Measurements from ENCODE around the gene TKTL1. TPM values are rescaled to one million over a fixed set of nuclear protein-coding genes. Genes with fewer than 3 reads are reported as not detected.
"Not testable (repeated sequence)": the region's sequence is repeated elsewhere in the genome, so short reads cannot be mapped to it uniquely, and the experiment has no call there.

The TKTL1 gene
- under 1 TPM in 2 of 4 donors, not detected in 2; 0.12 to 0.18 TPM for polyA plus RNA-seq
- long read RNA-seq, donor 1, result 0 reads
- long read RNA-seq, donor 2, result 0 reads
- long read RNA-seq, donor 3, result 0 reads
- long read RNA-seq, donor 4, result 0 reads
- long read RNA-seq, donor 5, result 0 reads
- long read RNA-seq, donor 6, result 0 reads
- long read RNA-seq, donor 7, partial matches to known transcripts, result 13 of 22 reads
- long read RNA-seq, donor 7, other reads (novel, unspliced or antisense), result 7 of 22 reads
- long read RNA-seq, donor 8, result 0 reads
- long read RNA-seq, donor 9, result 0 reads
- long read RNA-seq, donor 10, result 0 reads

GRCh38 chrX:154295664-154296310, at the start of gene TKTL1:
Gene TKTL1 (plus strand): TSS chrX:154295795. CDS start chrX:154295860, 65 bp downstream.
- Histone ChIP-seq H3K4me1 (ENCODE audit: control insufficient read depth in 3 of 3, insufficient read depth in 2 of 3, low read depth in 1 of 3, low read length in 2 of 3) (no peaks in the 10 kb centered on the region), H3K9me3 (ENCODE audit: control insufficient read depth in 2 of 2, insufficient read depth in 1 of 2, low read depth in 1 of 2, low read length in 1 of 2) (no peaks in the 10 kb centered on the region), H3K36me3 (ENCODE audit: control insufficient read depth in 3 of 3, insufficient read depth in 2 of 3, low read depth in 1 of 3, low read length in 3 of 3) (no peaks in the 10 kb centered on the region), H3K27me3 (ENCODE audit: control insufficient read depth in 3 of 3, insufficient read depth in 3 of 3, low read length in 3 of 3) (no peaks in the 10 kb centered on the region), H3K27ac (ENCODE audit: low read depth in 1 of 3, low read length in 2 of 3) (no peak within 1 kb of the TSS), H3K4me3 (ENCODE audit: low read depth in 1 of 3, low read length in 3 of 3) (no peak within 1 kb of the TSS)
- FAIRE-seq, result no peak
- DNase-seq, result no peak
- WGBS, 3 donors, result 95 to 97% (median 96%) methylated on average over 35 to 37 of the region's 37 CpGs

- not testable (repeated sequence) for H3K4me1 ChIP-seq (ENCODE audit: control insufficient read depth in 3 of 3, insufficient read depth in 2 of 3, low read depth in 1 of 3, low read length in 2 of 3); H3K27me3 ChIP-seq (ENCODE audit: control insufficient read depth in 3 of 3, insufficient read depth in 3 of 3, low read length in 3 of 3); H3K27ac ChIP-seq (ENCODE audit: low read depth in 1 of 3, low read length in 2 of 3); H3K9me3 ChIP-seq (ENCODE audit: control insufficient read depth in 2 of 2, insufficient read depth in 1 of 2, low read depth in 1 of 2, low read length in 1 of 2); H3K4me3 ChIP-seq (ENCODE audit: low read depth in 1 of 3, low read length in 3 of 3); FAIRE-seq; DNase-seq; H3K36me3 ChIP-seq (ENCODE audit: control insufficient read depth in 3 of 3, insufficient read depth in 2 of 3, low read depth in 1 of 3, low read length in 3 of 3)
- WGBS, 3 donors, result no CpG with 5 or more reads among the region's 17 CpGs
These were observed 48.1 kb upstream of the TKTL1 start for GRCh38 chrX:154247377-154248045.

GRCh38 chrX:154248076-154248475, 47.5 kb upstream of the TKTL1 start:
- FAIRE-seq; H3K36me3 ChIP-seq (ENCODE audit: control insufficient read depth in 3 of 3, insufficient read depth in 2 of 3, low read depth in 1 of 3, low read length in 3 of 3); H3K9me3 ChIP-seq (ENCODE audit: control insufficient read depth in 2 of 2, insufficient read depth in 1 of 2, low read depth in 1 of 2, low read length in 1 of 2); DNase-seq; H3K27ac ChIP-seq (ENCODE audit: low read depth in 1 of 3, low read length in 2 of 3); H3K27me3 ChIP-seq (ENCODE audit: control insufficient read depth in 3 of 3, insufficient read depth in 3 of 3, low read length in 3 of 3); H3K4me1 ChIP-seq (ENCODE audit: control insufficient read depth in 3 of 3, insufficient read depth in 2 of 3, low read depth in 1 of 3, low read length in 2 of 3); H3K4me3 ChIP-seq (ENCODE audit: low read depth in 1 of 3, low read length in 3 of 3): not testable (repeated sequence)
- no CpG with 5 or more reads among the region's 10 CpGs for WGBS, 3 donors

GRCh38 chrX:154257282-154257681, 38.3 kb upstream of the TKTL1 start, which contains the start of gene OPN1MW3:
Gene OPN1MW3 (plus strand): TSS chrX:154257582. CDS start chrX:154257620, 38 bp downstream.
- H3K4me3 ChIP-seq (ENCODE audit: low read depth in 1 of 3, low read length in 3 of 3); FAIRE-seq; DNase-seq; H3K9me3 ChIP-seq (ENCODE audit: control insufficient read depth in 2 of 2, insufficient read depth in 1 of 2, low read depth in 1 of 2, low read length in 1 of 2); H3K36me3 ChIP-seq (ENCODE audit: control insufficient read depth in 3 of 3, insufficient read depth in 2 of 3, low read depth in 1 of 3, low read length in 3 of 3); H3K27ac ChIP-seq (ENCODE audit: low read depth in 1 of 3, low read length in 2 of 3); H3K27me3 ChIP-seq (ENCODE audit: control insufficient read depth in 3 of 3, insufficient read depth in 3 of 3, low read length in 3 of 3); H3K4me1 ChIP-seq (ENCODE audit: control insufficient read depth in 3 of 3, insufficient read depth in 2 of 3, low read depth in 1 of 3, low read length in 2 of 3): not testable (repeated sequence)
- WGBS, 3 donors, result no CpG with 5 or more reads among the region's 17 CpGs

- not testable (repeated sequence) for H3K27me3 ChIP-seq (ENCODE audit: control insufficient read depth in 3 of 3, insufficient read depth in 3 of 3, low read length in 3 of 3); H3K36me3 ChIP-seq (ENCODE audit: control insufficient read depth in 3 of 3, insufficient read depth in 2 of 3, low read depth in 1 of 3, low read length in 3 of 3); DNase-seq; H3K4me3 ChIP-seq (ENCODE audit: low read depth in 1 of 3, low read length in 3 of 3); H3K9me3 ChIP-seq (ENCODE audit: control insufficient read depth in 2 of 2, insufficient read depth in 1 of 2, low read depth in 1 of 2, low read length in 1 of 2); FAIRE-seq; H3K4me1 ChIP-seq (ENCODE audit: control insufficient read depth in 3 of 3, insufficient read depth in 2 of 3, low read depth in 1 of 3, low read length in 2 of 3); H3K27ac ChIP-seq (ENCODE audit: low read depth in 1 of 3, low read length in 2 of 3)
- WGBS, 3 donors, result no CpG with 5 or more reads among the region's 10 CpGs
These were observed 36.9 kb upstream of the TKTL1 start for GRCh38 chrX:154258711-154259110.

GRCh38 chrX:154263072-154263471, 32.5 kb upstream of the TKTL1 start:
- DNase-seq; H3K4me1 ChIP-seq (ENCODE audit: control insufficient read depth in 3 of 3, insufficient read depth in 2 of 3, low read depth in 1 of 3, low read length in 2 of 3); H3K27ac ChIP-seq (ENCODE audit: low read depth in 1 of 3, low read length in 2 of 3); H3K4me3 ChIP-seq (ENCODE audit: low read depth in 1 of 3, low read length in 3 of 3); H3K36me3 ChIP-seq (ENCODE audit: control insufficient read depth in 3 of 3, insufficient read depth in 2 of 3, low read depth in 1 of 3, low read length in 3 of 3); H3K9me3 ChIP-seq (ENCODE audit: control insufficient read depth in 2 of 2, insufficient read depth in 1 of 2, low read depth in 1 of 2, low read length in 1 of 2); FAIRE-seq; H3K27me3 ChIP-seq (ENCODE audit: control insufficient read depth in 3 of 3, insufficient read depth in 3 of 3, low read length in 3 of 3): not testable (repeated sequence)
- WGBS, 3 donors, result no CpG with 5 or more reads among the region's 6 CpGs

- DNase-seq; FAIRE-seq; H3K27ac ChIP-seq (ENCODE audit: low read depth in 1 of 3, low read length in 2 of 3); H3K9me3 ChIP-seq (ENCODE audit: control insufficient read depth in 2 of 2, insufficient read depth in 1 of 2, low read depth in 1 of 2, low read length in 1 of 2); H3K36me3 ChIP-seq (ENCODE audit: control insufficient read depth in 3 of 3, insufficient read depth in 2 of 3, low read depth in 1 of 3, low read length in 3 of 3); H3K27me3 ChIP-seq (ENCODE audit: control insufficient read depth in 3 of 3, insufficient read depth in 3 of 3, low read length in 3 of 3); H3K4me1 ChIP-seq (ENCODE audit: control insufficient read depth in 3 of 3, insufficient read depth in 2 of 3, low read depth in 1 of 3, low read length in 2 of 3); H3K4me3 ChIP-seq (ENCODE audit: low read depth in 1 of 3, low read length in 3 of 3): not testable (repeated sequence)
- no CpG with 5 or more reads among the region's 3 CpGs for WGBS, 3 donors
These were observed 26.4 kb upstream of the TKTL1 start for GRCh38 chrX:154269245-154269644.

- H3K4me3 ChIP-seq (ENCODE audit: low read depth in 1 of 3, low read length in 3 of 3); H3K4me1 ChIP-seq (ENCODE audit: control insufficient read depth in 3 of 3, insufficient read depth in 2 of 3, low read depth in 1 of 3, low read length in 2 of 3); H3K9me3 ChIP-seq (ENCODE audit: control insufficient read depth in 2 of 2, insufficient read depth in 1 of 2, low read depth in 1 of 2, low read length in 1 of 2); DNase-seq; H3K36me3 ChIP-seq (ENCODE audit: control insufficient read depth in 3 of 3, insufficient read depth in 2 of 3, low read depth in 1 of 3, low read length in 3 of 3); FAIRE-seq; H3K27me3 ChIP-seq (ENCODE audit: control insufficient read depth in 3 of 3, insufficient read depth in 3 of 3, low read length in 3 of 3); H3K27ac ChIP-seq (ENCODE audit: low read depth in 1 of 3, low read length in 2 of 3): not testable (repeated sequence)
- no CpG with 5 or more reads among the region's 23 CpGs for WGBS, 3 donors
These were observed 10.9 kb upstream of the TKTL1 start for GRCh38 chrX:154284489-154285338.

All from small intestine (tissue), 16 donors.